Upper lobe of left lung (tissue), 4 donors: ENCODE measurements around the gene OPRM1.

ENCODE experiments used
- EP300 ChIP-seq, 4 donors: sonication (generic); formaldehyde crosslinking; IDR thresholded peaks; one replicate each; pipeline ENCODE4 v1.5.1; 2017; ENCODE audit warnings: antibody characterized with exemption in 4 of 4, control low read depth in 2 of 4
- POLR2A ChIP-seq, 4 donors: fragments of 450-650 bp; IDR thresholded peaks; one replicate each; pipeline ENCODE4 v1.5.1; 2016 to 2017; ENCODE audit warnings: antibody characterized with exemption in 4 of 4, mild to moderate bottlenecking in 2 of 4
- POLR2AphosphoS5 ChIP-seq, 2 donors: sonication (generic); formaldehyde crosslinking; IDR thresholded peaks; one replicate each; pipeline ENCODE4 v1.5.1; 2017; ENCODE audit warnings: antibody characterized with exemption in 2 of 2
- TF ChIP-seq, protein P1 (sequence below), 6 experiments: fragments of 450-650 bp in 4 of 6; fragments of 200-600 bp in 2 of 6; sonication (generic) in 2 of 6; IDR thresholded peaks; one replicate each; pipeline ENCODE4 v1.5.1; 2016 to 2019; ENCODE audit warnings: antibody characterized with exemption in 6 of 6

DNA sequence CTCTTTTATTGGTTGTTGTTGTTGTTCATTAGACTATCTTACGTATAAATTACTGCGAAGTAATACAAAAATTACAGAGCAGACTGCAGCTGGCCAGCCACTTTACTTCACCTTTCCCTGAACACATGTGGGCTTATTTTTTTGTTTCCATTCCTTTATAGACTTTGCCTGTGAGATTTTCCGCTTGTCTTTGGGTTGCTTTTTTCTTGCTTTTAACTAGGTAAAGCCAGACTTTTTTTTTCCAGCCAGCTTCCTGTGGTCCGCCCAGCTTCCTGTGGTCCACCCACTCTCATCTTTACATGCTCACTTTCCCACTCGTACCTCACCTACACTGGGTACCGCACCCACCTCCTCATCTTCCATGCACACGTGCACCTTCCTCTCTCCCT is 238.6 kb downstream of the OPRM1 start:
- TF ChIP-seq, protein P1, sequence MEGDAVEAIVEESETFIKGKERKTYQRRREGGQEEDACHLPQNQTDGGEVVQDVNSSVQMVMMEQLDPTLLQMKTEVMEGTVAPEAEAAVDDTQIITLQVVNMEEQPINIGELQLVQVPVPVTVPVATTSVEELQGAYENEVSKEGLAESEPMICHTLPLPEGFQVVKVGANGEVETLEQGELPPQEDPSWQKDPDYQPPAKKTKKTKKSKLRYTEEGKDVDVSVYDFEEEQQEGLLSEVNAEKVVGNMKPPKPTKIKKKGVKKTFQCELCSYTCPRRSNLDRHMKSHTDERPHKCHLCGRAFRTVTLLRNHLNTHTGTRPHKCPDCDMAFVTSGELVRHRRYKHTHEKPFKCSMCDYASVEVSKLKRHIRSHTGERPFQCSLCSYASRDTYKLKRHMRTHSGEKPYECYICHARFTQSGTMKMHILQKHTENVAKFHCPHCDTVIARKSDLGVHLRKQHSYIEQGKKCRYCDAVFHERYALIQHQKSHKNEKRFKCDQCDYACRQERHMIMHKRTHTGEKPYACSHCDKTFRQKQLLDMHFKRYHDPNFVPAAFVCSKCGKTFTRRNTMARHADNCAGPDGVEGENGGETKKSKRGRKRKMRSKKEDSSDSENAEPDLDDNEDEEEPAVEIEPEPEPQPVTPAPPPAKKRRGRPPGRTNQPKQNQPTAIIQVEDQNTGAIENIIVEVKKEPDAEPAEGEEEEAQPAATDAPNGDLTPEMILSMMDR (IDR thresholded peaks at IDR 0.05): no peak
- TF ChIP-seq POLR2A (IDR thresholded peaks at IDR 0.05) (no peak), EP300 (IDR thresholded peaks at IDR 0.05) (no peak), POLR2AphosphoS5 (IDR thresholded peaks at IDR 0.05) (no peak)
